ENCODE results near the gene KASH5. TPM values are rescaled to one million over a fixed set of nuclear protein-coding genes. Genes with fewer than 3 reads are reported as not detected.
A peak's percentile ranks its signal among the peaks of the same experiment; 100 is the strongest.

KASH5 gene
- total and polyA plus RNA-seq, 2 of the 8 experiments (the other 6 are each of a cell fraction or from before 2014, with no cell fraction given), result 0.05 to 0.19 TPM

GRCh38 chr19:49443366-49444099, 55.5 kb downstream of the KASH5 start (continued):
- TF ChIP-seq KDM5A (IDR thresholded peaks at IDR 0.05; ENCODE audit: low read length) (no peak), EGR1 (IDR thresholded peaks at IDR 0.05; ENCODE audit: borderline replicate concordance, low read depth, low read length) (peak; percentile 92), KDM4A (IDR thresholded peaks at IDR 0.05; ENCODE audit: low read depth, low read length, severe bottlenecking) (peak; percentile 64), YY1 (IDR thresholded peaks at IDR 0.05; ENCODE audit: low read depth, low read length) (peak; percentile 53; the same call in 1 of the 2 replicates), TAF1 (IDR thresholded peaks at IDR 0.05; ENCODE audit: low read depth, low read length) (peak; percentile 49; the same call in 1 of the 2 replicates), RAD21 (IDR thresholded peaks at IDR 0.05 in 1 of 2, conservative IDR thresholded peaks at IDR 0.05 in 1 of 2; ENCODE audit: low read depth in 2 of 2, low read length in 2 of 2) (peak; percentile 72 to 76), GTF2F1 (IDR thresholded peaks at IDR 0.05; ENCODE audit: borderline replicate concordance, low read depth, low read length) (0 out of 2 replicates have a peak, but pooled peaks have one; percentile 5), HDAC2 (IDR thresholded peaks at IDR 0.05; ENCODE audit: borderline replicate concordance in 1 of 2, low read depth in 2 of 2, low read length in 2 of 2) (0 out of 4 replicates have a peak, but pooled peaks of 1 of the 2 experiments have one; percentile 84), CTCF (IDR thresholded peaks at IDR 0.05; ENCODE audit: control extremely low read depth in 1 of 3, insufficient read depth in 1 of 3, low read depth in 1 of 3, low read length in 3 of 3) (peak; percentile 87 to 98 (median 89)), MAX (IDR thresholded peaks at IDR 0.05) (peak; percentile 66), TCF12 (IDR thresholded peaks at IDR 0.05; ENCODE audit: low read depth, low read length) (0 out of 2 replicates have a peak, but pooled peaks have one; percentile 21), CREB1 (IDR thresholded peaks at IDR 0.05) (peak; percentile 73)
